Endodermal cell (in vitro differentiated cells): ENCODE measurements around the gene CASP6. TPM values are rescaled to one million over a fixed set of nuclear protein-coding genes. Genes with fewer than 3 reads are reported as not detected.

Experiments used
- DNase-seq: peaks from one replicate; pipeline ENCODE4 v3.0.0-alpha.2; 2017
- H3K27ac ChIP-seq: 2 replicates; pipeline ENCODE4 v1.5.1; 2013; ENCODE audit warnings: mild to moderate bottlenecking, low read depth, low read length, moderate library complexity
- H3K27me3 ChIP-seq: 2 replicates; pipeline ENCODE4 v1.6.1; 2013; ENCODE audit warnings: mild to moderate bottlenecking, low read length, moderate library complexity; ENCODE audit not compliant: insufficient read depth, control insufficient read depth, poor library complexity, severe bottlenecking
- H3K36me3 ChIP-seq: 2 replicates; pipeline ENCODE4 v1.7.0; 2013; ENCODE audit warnings: mild to moderate bottlenecking, low read length, moderate library complexity; ENCODE audit not compliant: control insufficient read depth, insufficient read depth
- H3K4me1 ChIP-seq: one replicate; pipeline ENCODE4 v1.7.0; 2013; ENCODE audit warnings: low read length; ENCODE audit not compliant: control insufficient read depth, insufficient read depth
- H3K4me3 ChIP-seq: 2 replicates; pipeline ENCODE4 v1.5.1; 2013; ENCODE audit warnings: mild to moderate bottlenecking, low read length, moderate library complexity
- H3K9ac ChIP-seq: 2 replicates; pipeline ENCODE4 v1.6.1; 2013; ENCODE audit warnings: mild to moderate bottlenecking, low read length, moderate library complexity; ENCODE audit not compliant: poor library complexity, severe bottlenecking; ENCODE audit errors: extremely low read depth
- H3K9me3 ChIP-seq: 2 replicates; pipeline ENCODE4 v1.6.1; 2013; ENCODE audit warnings: mild to moderate bottlenecking, low read length, moderate library complexity; ENCODE audit not compliant: control insufficient read depth
- H3K27ac Mint-ChIP-seq: 2 replicates; pipeline ENCODE4 v1.8.0; 2020; ENCODE audit warnings: mixed read lengths
- H3K27me3 Mint-ChIP-seq: 2 replicates; pipeline ENCODE4 v1.8.0; 2021; ENCODE audit warnings: mild to moderate bottlenecking, mixed read lengths; ENCODE audit not compliant: insufficient read depth
- H3K36me3 Mint-ChIP-seq: 2 replicates; pipeline ENCODE4 v1.8.0; 2020; ENCODE audit warnings: low read depth, mixed read lengths
- H3K4me1 Mint-ChIP-seq: 2 replicates; pipeline ENCODE4 v1.8.0; 2020; ENCODE audit warnings: mixed read lengths
- H3K4me3 Mint-ChIP-seq: 2 replicates; pipeline ENCODE4 v1.8.0; 2020; ENCODE audit warnings: mild to moderate bottlenecking, moderate library complexity, mixed read lengths
- H3K9me3 Mint-ChIP-seq: 2 replicates; pipeline ENCODE4 v1.8.0; 2020; ENCODE audit warnings: mild to moderate bottlenecking, mixed read lengths
- CTCF ChIP-seq: fragments of 200-600 bp; sonication (generic); conservative IDR thresholded peaks from 2 replicates; pipeline ENCODE4 v1.5.0; 2021; ENCODE audit warnings: antibody characterized with exemption, mild to moderate bottlenecking
- WGBS, 2 experiments: methylation state at CpG; one replicate each; pipeline versions ENCODE4 v1.1.5 to v1.1.7; 2013; ENCODE audit warnings: missing lambda C conversion rate in 2 of 2, mixed read lengths in 1 of 2; ENCODE audit not compliant: insufficient coverage in 1 of 2, insufficient read length in 1 of 2; 5-methylcytosine and 5-hydroxymethylcytosine counted together
- total RNA-seq, 2 donors: library from RNA; stranded (reverse); fragmentation: NEBNext Ultra II Directional in 1 of 2; extraction: Animal tissue kit (Norgen Biotek cat#: 25700) in 1 of 2; gene quantifications; 2 replicates in 1 of 2; 3 replicates in 1 of 2; pipeline ENCODE4 v1.2.1, GENCODE V29; 2021

CASP6 gene
- total RNA-seq, 2 donors from 2014 or later: 20.9 to 21.8 TPM

DNA sequence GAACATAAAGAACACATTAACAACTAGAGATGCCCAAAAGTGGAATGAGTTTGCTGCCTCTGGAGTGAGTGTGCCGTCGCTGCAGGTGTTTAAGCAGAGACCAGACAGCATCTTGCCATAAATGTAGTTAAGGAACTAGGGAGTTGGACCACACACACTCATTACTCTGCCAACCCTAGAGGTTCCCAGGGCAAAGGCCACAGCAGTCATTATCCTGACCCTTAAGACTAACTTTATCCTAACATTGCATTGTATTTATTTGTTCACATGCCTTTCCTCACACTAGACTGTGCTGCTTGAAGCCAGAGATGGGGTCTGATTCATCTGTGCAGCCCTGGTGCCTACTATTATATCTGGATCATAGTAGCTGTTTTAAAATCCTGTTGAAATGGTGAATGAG, 43.5 kb upstream of the CASP6 start:
- H3K36me3 Mint-ChIP-seq: no peaks in the 10 kb centered on the region
- no peaks in the 10 kb centered on the region for H3K27me3 ChIP-seq
- H3K9me3 ChIP-seq: no peaks in the 10 kb centered on the region
- H3K36me3 ChIP-seq: no peaks in the 10 kb centered on the region
- DNase-seq: no peak
- no peak overlapping the region for H3K4me3 ChIP-seq
- H3K4me1 Mint-ChIP-seq: peaks cover 8% of the 10 kb centered on the region
- H3K4me1 ChIP-seq: no peaks in the 10 kb centered on the region
- no peak for TF ChIP-seq CTCF
- H3K27ac ChIP-seq: no peak overlapping the region
- no peak overlapping the region for H3K27ac Mint-ChIP-seq
- H3K9me3 Mint-ChIP-seq: no peaks in the 10 kb centered on the region
- H3K9ac ChIP-seq: no peak overlapping the region
- no peak overlapping the region for H3K4me3 Mint-ChIP-seq
- 82 to 100% methylated on average over 2 of the region's 2 CpGs for WGBS, 2 experiments
- H3K27me3 Mint-ChIP-seq: no peaks in the 10 kb centered on the region

DNA sequence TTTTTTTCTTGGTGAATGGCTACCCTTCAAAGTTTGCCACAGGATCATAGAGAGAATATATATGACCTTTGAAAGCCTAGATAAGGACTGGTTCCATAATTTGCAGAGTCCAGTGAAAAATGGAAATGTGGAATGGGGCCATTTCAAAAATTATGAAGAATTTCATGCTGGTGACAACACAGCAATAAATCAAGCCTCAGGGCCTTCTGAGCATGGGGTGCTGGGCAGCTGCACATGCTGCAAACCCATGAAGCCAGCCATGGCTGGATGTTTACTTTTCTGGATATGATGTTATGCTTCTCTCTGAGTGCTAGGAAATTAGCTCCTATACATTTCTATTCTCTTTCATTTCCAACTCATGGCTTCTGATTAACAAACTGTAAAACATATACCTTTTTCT, 42.6 kb upstream of the CASP6 start:
- H3K9ac ChIP-seq: no peak overlapping the region
- H3K27me3 ChIP-seq: no peaks in the 10 kb centered on the region
- no peak overlapping the region for H3K4me3 ChIP-seq
- peaks cover 8% of the 10 kb centered on the region for H3K4me1 Mint-ChIP-seq
- no peak for TF ChIP-seq CTCF
- no peaks in the 10 kb centered on the region for H3K4me1 ChIP-seq
- no peaks in the 10 kb centered on the region for H3K36me3 Mint-ChIP-seq
- H3K9me3 ChIP-seq: no peaks in the 10 kb centered on the region
- no peak overlapping the region for H3K4me3 Mint-ChIP-seq
- H3K27ac Mint-ChIP-seq: no peak overlapping the region
- no peaks in the 10 kb centered on the region for H3K27me3 Mint-ChIP-seq
- no peak overlapping the region for H3K27ac ChIP-seq
- no peak for DNase-seq
- no peaks in the 10 kb centered on the region for H3K36me3 ChIP-seq
- H3K9me3 Mint-ChIP-seq: no peaks in the 10 kb centered on the region

DNA sequence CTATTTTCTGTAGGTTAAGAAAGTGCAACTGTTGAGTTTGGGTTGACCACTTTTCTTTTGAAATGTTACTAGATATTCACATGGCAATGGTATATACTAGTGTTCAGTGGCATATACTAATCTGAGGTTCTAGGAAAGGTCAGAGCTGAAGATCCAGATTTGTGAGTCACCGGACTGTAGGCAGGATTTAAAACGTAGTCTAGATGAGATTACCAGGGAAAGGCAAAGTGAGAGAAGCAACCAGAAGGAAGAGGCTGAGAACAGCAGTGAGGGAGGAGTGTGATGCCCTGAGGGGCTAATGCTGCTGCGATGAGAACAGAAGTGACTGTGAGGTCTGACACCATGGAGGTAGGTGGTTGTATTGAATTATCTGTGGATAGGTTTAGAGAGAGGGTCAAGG, 36.3 kb upstream of the CASP6 start:
- H3K9me3 ChIP-seq: no peaks in the 10 kb centered on the region
- no peak overlapping the region for H3K4me3 Mint-ChIP-seq
- H3K9me3 Mint-ChIP-seq: no peaks in the 10 kb centered on the region
- H3K27me3 Mint-ChIP-seq: no peaks in the 10 kb centered on the region
- no peaks in the 10 kb centered on the region for H3K36me3 Mint-ChIP-seq
- no peak overlapping the region for H3K4me3 ChIP-seq
- no peaks in the 10 kb centered on the region for H3K4me1 ChIP-seq
- H3K27ac ChIP-seq: no peak overlapping the region
- no peak overlapping the region for H3K27ac Mint-ChIP-seq
- no peaks in the 10 kb centered on the region for H3K36me3 ChIP-seq
- DNase-seq: no peak
- H3K4me1 Mint-ChIP-seq: no peaks in the 10 kb centered on the region
- WGBS, 2 experiments: 92 to 93% methylated on average over 3 of the region's 3 CpGs
- H3K9ac ChIP-seq: no peak overlapping the region
- no peaks in the 10 kb centered on the region for H3K27me3 ChIP-seq
- TF ChIP-seq CTCF: no peak
